GM19438 (cell line): ENCODE results near the gene NRROS.
"Not testable (repeated sequence)": the region's sequence is repeated elsewhere in the genome, so short reads cannot be mapped to it uniquely, and the experiment has no call there.

Source experiments
- ATAC-seq: cut with Tn5 transposase; IDR thresholded peaks from one replicate; pipeline ENCODE4 v1.9.1; 2021; ENCODE audit warnings: low read depth; ENCODE audit not compliant: unreplicated experiment

The NRROS gene

DNA sequence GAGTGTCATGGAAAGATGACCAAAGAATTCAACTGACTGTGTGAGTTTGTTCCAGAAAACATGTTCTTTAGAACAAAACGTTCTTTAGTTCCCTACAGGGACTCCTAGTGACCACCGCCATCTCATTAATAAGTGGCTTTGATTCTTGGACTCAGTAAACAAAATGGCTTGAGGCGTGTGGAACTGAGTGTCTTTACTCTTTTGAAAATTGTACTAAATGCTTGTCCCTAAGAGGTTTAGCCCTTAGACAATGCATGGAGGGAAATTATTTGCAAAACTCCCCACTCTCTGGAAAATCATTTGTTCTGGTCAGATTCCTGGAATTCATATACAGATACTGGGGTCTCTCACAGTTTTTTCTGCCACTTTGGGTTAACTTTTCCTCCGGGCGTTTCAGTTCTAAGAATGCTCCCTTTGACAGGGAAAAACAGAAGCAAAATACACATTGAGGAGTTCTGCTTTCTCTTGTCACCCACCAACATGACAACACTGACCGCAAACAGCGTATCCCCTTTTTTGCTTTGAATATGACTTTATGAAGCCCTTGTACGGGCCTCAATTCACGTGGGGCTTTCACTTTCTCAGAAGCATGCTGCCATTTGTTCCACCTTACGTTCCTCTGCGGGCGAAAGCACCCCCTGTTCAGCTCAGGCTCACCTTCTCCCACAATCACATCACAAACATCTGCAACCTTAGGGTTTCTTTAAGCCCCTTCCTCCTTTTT, 15.3 kb upstream of the NRROS start:
- ATAC-seq = no peak

DNA sequence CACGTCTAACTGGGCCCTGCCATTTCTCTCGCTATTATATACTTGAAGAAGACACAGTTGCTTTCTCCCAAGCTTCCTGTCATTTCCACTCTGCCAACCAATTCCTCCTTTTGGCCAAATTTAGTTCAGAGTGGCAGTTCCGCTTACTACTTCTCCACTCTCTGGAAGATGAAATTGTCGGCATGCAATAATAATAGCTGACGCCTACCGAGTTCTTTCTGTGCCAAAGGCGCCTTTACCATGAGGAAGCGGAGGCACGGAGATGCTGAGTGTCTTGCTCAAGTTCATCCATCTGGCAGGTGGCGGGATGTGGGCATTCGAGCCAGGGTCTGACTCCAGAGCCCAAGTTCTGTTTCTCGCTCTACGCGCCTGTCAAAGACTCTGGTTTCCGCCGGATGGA, 14.6 kb upstream of the NRROS start:
- no peak for ATAC-seq

DNA sequence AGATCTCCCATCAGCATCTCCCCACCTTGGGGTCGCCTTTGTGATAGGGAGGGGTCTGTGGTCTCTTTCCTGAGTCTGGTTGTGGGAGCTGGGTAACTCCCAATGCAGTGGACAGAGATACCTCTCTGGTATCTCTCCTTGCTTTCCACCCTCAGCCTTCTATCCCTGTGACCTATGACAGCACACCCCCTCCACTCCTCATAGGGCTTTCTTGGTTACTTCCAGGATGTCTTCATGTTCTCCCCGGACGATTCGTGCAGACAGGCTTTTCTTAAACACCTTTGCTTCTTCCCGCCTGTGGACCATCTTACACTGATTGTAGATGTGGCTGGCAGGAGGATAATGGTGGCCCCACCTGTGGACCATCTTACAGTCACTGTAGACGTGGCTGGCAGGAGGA, 14.2 kb upstream of the NRROS start:
- ATAC-seq = no peak

DNA sequence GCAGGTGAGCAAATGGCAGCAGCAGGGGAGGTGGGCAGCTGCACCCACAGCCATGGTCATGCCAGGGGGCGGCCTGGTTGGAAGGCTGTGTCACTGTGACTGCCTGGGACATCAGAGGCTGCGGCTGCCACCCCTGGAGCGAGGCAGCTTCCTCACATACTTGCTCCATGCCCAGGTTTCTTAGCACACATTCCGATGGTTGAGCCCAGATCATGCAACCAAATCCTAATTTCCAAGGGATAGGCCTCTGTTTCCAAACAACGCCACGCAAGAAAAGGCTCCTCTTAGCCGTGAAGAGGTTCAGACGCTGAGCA, 11.6 kb upstream of the NRROS start:
- no peak for ATAC-seq

DNA sequence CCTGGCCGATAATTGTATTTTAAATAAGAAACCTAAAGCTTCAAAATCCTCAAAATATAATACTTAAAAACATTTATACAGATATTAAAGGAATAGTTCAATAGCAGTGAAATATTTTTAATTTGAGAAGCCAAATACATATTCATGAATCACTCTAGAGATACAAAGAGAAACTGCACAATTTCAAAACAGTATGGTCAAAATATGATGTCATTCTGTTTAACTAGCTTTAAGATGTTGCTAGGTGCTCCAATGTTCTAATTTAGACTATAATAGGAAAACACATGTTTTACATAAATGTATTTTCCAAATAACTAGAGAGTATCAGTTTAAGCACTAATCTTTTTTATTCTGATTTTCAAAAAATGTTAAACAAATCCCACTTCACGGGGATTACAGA, 10.3 kb upstream of the NRROS start:
- ATAC-seq = no peak

GRCh38 chr3:196631682-196632045, 7.8 kb upstream of the NRROS start:
- no peak for ATAC-seq

DNA sequence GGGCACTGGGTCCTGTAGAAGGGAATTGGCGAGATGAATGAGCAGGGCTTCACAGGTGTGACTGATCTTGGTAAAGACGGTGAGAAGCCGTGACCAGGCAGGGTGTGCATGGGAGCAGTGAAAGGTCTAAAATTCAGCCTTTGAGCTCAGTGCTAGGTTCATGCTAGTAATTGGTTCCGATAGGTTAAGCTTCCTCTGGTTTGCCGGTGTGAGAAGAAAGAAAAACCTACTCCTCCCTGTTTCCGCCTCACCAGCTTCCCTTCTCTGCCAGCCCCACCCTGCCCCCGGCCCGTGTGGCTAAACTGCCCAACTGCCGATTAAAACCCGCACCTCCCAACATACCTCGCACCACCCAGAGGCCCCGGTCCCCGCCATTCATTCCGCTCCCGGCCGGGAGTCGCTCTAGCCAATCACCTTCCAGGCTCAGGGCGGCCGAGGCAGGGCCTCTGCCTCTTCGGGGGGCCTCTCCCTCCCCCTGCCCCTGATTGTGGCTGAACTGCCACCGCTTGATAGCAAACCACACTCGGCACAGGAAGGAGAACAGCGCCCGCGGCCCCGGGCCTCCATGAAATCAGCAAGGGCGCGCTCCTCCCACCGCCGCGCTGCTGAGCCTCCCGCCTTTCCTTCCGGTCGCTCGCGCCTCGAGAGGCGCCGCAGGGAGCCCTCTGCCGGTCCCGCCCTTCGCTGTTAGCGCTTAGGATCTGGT, 7.3 kb upstream of the NRROS start:
- ATAC-seq = peak; percentile 72

- ATAC-seq = no peak
Measured at GRCh38 chr3:196633555-196634151, 5.8 kb upstream of the NRROS start.

DNA sequence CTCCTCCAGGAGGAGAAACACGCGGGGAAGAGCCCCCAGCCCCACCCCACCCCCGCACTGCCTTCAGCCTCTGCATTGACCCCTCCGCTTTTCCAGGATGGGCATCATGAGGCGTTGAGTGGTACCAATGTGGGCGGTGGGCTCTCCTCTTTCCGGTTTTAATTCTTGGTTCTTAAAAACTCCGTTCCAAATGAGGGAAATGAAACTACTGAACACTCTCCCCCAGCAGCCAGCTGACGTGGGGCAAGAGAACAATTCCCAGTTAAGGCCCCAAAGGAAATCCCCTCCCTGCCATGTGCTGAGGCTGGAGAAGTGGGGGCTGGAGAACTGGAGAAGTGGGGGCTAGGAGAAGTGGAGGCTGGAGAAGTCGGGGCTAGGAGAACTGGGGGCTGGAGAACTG, 5.3 kb upstream of the NRROS start:
- ATAC-seq = no peak

- no peak for ATAC-seq
Measured at GRCh38 chr3:196634829-196635228, 4.7 kb upstream of the NRROS start.

DNA sequence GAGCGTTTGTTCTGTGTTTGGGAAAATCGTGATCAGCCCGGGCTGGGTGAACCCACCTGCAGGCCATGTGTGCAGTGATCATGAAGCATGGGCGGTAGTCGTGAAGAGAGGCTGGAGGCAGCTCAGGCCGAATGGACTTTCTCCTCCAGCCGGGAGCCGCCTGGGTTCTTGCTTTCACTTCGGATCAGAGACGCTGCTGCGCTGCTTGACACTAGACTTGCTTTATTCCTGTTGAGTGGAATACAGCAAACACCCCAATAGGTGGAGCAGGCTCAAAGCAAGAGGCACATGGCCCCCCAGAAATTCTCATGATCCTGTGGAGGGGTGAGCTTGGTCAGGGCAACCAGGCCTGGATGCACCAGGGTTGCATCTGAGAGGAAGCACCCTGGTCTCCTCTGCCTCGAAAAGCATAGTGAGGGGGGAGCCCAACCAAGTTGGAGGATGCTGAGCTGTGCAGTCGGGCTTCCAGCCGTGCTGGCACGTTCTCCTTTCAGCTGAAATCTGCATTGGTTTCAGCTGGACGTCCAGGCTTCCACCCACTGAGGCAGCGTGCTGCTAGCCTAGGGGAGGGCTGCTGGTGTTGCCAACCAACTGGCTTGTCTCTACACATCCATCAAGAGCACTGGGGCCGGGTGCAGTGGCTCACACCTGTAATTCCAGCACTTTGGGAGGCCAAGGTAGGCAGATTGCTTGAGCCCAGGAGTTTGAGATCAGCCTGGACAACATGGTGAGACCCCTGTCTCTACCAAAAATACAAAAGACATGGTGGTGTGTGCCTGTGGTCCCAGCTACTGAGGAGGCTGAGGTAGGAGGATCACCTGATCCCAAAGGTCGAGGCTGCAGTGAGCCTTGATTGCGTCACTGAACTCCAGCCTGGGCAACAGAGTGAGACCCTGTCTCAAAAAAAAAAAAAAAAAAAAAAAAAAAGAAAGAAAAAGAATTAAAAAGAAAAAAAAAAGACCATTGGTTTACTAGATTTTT, 2.8 kb upstream of the NRROS start:
- ATAC-seq = no peak

GRCh38 chr3:196637941-196638340, 1.6 kb upstream of the NRROS start:
- ATAC-seq = not testable (repeated sequence)

GRCh38 chr3:196638861-196639482, 522 bp upstream of the NRROS start:
- peak; percentile 0 for ATAC-seq

DNA sequence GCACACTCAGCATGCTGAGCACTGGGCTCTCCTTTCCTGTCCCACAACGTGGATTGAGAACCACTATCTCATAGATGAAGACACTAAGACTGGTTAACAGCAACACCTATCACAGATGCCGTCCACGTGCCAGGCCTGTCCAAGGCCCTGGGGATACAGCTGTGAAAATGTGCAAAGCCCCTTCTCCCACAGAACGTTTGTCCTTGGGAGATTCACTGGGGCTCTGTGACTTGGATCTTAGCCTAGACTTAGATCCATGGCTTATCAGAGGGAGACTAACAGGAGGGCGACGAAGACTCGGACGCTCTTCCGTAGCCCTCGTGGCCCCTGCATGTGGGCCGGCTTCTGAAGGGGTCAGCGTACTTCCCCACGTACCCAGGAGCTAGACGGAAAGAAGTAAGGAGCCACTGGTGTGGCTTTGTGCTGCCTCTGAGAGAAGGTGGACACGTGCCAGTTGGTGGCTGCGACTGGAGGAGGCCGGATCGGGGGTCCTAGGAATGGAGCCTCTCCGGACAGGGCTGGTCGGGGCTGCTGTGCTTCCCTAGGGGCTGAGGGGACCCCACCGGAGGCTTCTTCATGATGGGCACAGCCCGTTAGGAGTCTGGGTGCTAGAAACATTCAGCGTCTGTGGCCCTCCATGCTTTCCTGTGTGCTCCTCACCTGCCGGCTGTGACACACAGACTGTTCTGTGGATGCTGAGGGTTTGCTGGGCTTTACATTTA, 964 bp downstream of the NRROS start:
- no peak for ATAC-seq

GRCh38 chr3:196641333-196642054, 2.0 kb downstream of the NRROS start:
- ATAC-seq = no peak

GRCh38 chr3:196642434-196642833, 2.9 kb downstream of the NRROS start:
- no peak for ATAC-seq

- ATAC-seq = peak; percentile 60
Measured at GRCh38 chr3:196643201-196643749, 3.8 kb downstream of the NRROS start.

DNA sequence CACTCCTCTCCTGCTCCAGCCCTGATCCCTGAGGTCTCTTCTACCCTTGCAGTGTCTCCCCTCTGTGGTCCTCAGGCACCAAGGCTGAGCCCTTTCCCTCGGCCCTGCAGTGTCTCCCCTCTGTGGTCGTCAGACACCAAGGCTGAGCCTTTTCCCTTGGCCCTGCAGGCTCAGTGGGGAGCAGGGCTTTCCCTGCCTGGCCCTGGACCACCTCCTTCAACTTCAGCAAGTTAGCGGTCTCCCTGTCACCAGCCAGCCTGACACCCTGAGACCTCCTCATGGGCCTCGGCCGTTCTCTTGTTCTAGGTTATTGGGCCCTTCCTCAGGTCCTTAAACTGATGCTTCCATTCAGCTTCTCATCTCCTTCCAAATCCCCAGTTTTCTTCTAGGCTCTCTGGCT, 4.3 kb downstream of the NRROS start:
- ATAC-seq = no peak

DNA sequence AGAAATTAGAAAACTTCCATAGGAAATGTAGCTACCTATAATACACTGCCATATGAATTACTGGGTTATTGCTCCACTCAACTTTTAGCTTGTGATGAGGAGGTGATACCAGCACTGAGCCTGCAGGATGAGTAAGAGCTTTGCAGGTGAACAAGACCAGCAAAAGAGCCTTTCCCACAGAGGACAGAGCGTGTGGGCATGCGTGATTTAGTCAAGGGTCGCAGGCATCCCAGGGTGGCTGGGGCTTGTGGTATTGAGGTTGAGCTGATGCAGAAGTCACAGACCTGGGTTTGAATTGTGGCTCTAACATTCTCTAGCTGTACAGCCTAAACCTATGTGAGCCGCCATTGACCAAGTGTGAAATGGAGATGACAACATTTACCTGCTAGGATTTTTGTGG, 5.6 kb downstream of the NRROS start:
- ATAC-seq = no peak
